HEK293T (cell line): ENCODE data around the gene RC3H2.

Source experiments
- ARNT ChIP-seq: fragments of 450-650 bp; IDR thresholded peaks from 2 replicates; pipeline ENCODE4 v1.6.1; 2017; ENCODE audit warnings: mild to moderate bottlenecking
- BHLHE40 ChIP-seq: fragments of 450-650 bp; IDR thresholded peaks from 2 replicates; pipeline ENCODE4 v1.6.1; 2016; ENCODE audit warnings: mild to moderate bottlenecking, moderate library complexity, borderline replicate concordance
- CTBP1 ChIP-seq: fragments of 450-650 bp; IDR thresholded peaks from 2 replicates; pipeline ENCODE4 v1.6.1; 2016; ENCODE audit warnings: borderline replicate concordance
- ELF4 ChIP-seq: fragments of 450-650 bp; IDR thresholded peaks from 2 replicates; pipeline ENCODE4 v1.6.1; 2017; ENCODE audit warnings: antibody characterized with exemption
- FOXK2 ChIP-seq: fragments of 450-650 bp; IDR thresholded peaks from 2 replicates; pipeline ENCODE4 v1.6.1; 2016; ENCODE audit warnings: mild to moderate bottlenecking
- HDGF ChIP-seq: fragments of 450-650 bp; IDR thresholded peaks from 2 replicates; pipeline ENCODE4 v1.6.1; 2017; ENCODE audit warnings: antibody characterized with exemption, borderline replicate concordance
- SP1 ChIP-seq: fragments of 450-650 bp; IDR thresholded peaks from 2 replicates; pipeline ENCODE4 v1.6.1; 2017
- ZNF384 ChIP-seq: fragments of 450-650 bp; IDR thresholded peaks from 2 replicates; pipeline ENCODE4 v1.6.1; 2016

GRCh38 chr9:122879443-122879842 is 25.7 kb downstream of the RC3H2 start:
- TF ChIP-seq ELF4 (no peak), BHLHE40 (no peak), SP1 (no peak), CTBP1 (no peak), ARNT (no peak), HDGF (no peak), FOXK2 (no peak), ZNF384 (no peak)
